Fibroblast of pulmonary artery (primary cell): Measurements from ENCODE around the gene FDX2.

Source experiments
- DNase-seq: peaks from one replicate; pipeline ENCODE4 v3.0.0-alpha.2; 2010; ENCODE audit warnings: low read depth
- H3K4me3 ChIP-seq: replicated peaks from 2 replicates; pipeline ENCODE4 v1.5.1; 2011; ENCODE audit warnings: low read depth, mild to moderate bottlenecking, control low read depth, low read length, moderate library complexity
- CTCF ChIP-seq: IDR thresholded peaks from 2 replicates; pipeline ENCODE4 v1.5.1; 2011; ENCODE audit warnings: mild to moderate bottlenecking, control low read depth, low read length, inconsistent platforms; ENCODE audit errors: missing control alignments

Gene FDX2

GRCh38 chr19:10291554-10292205 is 24.1 kb downstream of the FDX2 start:
- no peak for TF ChIP-seq CTCF
- H3K4me3 ChIP-seq = peak overlapping the region; percentile 54
- DNase-seq = no peak

- DNase-seq = no peak
- H3K4me3 ChIP-seq = peak overlapping the region; percentile 54
- TF ChIP-seq CTCF = no peak
Measured at GRCh38 chr19:10290876-10291553, 24.8 kb downstream of the FDX2 start.

- DNase-seq = no peak
- no peak for TF ChIP-seq CTCF
- peak overlapping the region; percentile 54 for H3K4me3 ChIP-seq
Measured at GRCh38 chr19:10290357-10290875, 25.4 kb downstream of the FDX2 start.

GRCh38 chr19:10289836-10290356 is 25.9 kb downstream of the FDX2 start, which contains the start of gene ICAM5:
ICAM5 (plus strand) TSS chr19:10289952; CDS start chr19:10290044, 92 bp downstream.
- no peak for TF ChIP-seq CTCF
- DNase-seq = no peak
- peak within 1 kb of the TSS; percentile 54 for H3K4me3 ChIP-seq

DNA sequence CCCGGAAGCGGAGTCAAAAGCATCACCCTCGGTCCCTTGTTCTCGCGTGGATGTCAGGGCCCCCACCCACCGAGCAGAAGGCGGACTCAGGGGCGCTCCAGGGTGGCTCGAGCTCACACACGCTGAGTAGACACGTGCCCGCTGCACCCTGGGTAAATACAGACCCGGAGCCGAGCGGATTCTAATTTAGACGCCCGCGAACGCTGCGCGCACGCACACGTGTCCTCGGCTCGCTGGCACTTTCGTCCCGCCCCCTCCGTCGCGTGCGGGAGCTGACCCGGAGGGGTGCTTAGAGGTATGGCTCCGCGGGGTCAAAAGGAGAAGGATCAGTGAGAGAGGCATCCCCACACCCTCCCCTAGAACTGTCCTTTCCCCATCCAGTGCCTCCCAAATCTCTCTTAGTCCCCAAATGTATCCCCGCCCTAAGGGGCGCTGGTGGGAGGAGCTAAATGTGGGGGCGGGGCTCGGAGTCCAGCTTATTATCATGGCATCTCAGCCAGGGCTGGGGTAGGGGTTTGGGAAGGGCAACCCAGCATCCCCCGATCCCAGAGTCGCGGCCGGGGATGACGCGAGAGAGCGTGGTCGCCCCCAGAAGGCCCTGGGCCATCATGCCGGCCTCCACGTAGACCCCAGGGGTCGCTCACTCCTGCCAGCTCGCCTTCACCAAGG is 26.5 kb downstream of the FDX2 start:
- peak overlapping the region; percentile 54 for H3K4me3 ChIP-seq
- peak; percentile 47 for DNase-seq
- TF ChIP-seq CTCF = no peak

DNA sequence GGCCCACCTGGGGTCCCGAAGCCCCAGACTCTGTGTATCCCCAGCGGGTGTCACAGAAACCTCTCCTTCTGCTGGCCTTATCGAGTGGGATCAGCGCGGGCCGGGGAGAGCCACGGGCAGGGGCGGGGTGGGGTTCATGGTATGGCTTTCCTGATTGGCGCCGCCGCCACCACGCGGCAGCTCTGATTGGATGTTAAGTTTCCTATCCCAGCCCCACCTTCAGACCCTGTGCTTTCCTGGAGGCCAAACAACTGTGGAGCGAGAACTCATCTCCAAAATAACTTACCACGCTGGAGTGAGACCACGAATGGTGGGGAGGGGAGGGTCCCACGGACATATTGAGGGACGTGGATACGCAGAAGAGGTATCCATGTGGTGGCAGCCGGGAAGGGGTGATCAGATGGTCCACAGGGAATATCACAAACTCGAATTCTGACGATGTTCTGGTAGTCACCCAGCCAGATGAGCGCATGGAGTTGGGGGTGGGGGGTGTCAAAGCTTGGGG is 27.1 kb downstream of the FDX2 start:
- DNase-seq = peak; percentile 40
- peak overlapping the region; percentile 54 for H3K4me3 ChIP-seq
- no peak for TF ChIP-seq CTCF
